Measurements from ENCODE around the gene FANCC. TPM values are rescaled to one million over a fixed set of nuclear protein-coding genes. Genes with fewer than 3 reads are reported as not detected.

FANCC gene
- total RNA-seq, 1 experiment from 2014 or later: 19.4 TPM

DNA sequence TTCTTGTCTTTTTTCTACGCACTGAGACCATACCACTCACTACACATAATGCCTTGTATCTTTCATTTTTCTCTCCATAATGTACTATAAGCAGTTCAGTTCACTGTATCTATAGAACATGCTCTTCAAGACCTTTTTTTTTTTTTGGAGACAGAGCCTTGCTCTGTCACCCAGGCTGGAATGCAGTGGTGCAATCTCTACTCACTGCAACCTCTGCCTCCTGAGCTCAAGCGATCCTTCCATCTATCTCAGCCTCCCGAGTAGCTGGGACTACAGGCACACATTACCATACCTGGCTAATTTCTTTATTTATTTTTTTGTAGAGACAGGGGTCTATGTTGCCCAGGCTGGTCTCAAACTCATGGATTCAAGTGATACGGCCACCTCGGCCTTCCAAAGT, 208.7 kb downstream of the FANCC start:
- POLR2A ChIA-PET: no interaction called here

More for the DNA sequence above, 208.7 kb downstream of the FANCC start:
- no peak for DNase-seq (ENCODE audit: low read depth, low spot score)
- ChIA-PET CTCF (interaction anchor here (1.6 kb wide), 1 partner anchor 18 kb away, joined by 3 read pairs; no protein-coding TSS in a partner anchor), RAD21 (ENCODE audit: low non-redundant PET in 1 of 2, low total read pairs in 2 of 2, uncharacterized antibody in 2 of 2, unreplicated experiment in 2 of 2) (no interaction called here)
- no peak for ATAC-seq
- Histone ChIP-seq H4K20me1 (ENCODE audit: insufficient read depth) (no peaks in the 10 kb centered on the region), H3K27me3 (ENCODE audit: insufficient read depth, low read length) (no peaks in the 10 kb centered on the region), H3K9me2 (ENCODE audit: insufficient read depth) (no peaks in the 10 kb centered on the region), H3K36me3 (ENCODE audit: control insufficient read depth in 1 of 2, insufficient read depth in 2 of 2, low read length in 2 of 2) (no peaks in the 10 kb centered on the region), H3K27ac (ENCODE audit: low read depth, low read length) (no peak overlapping the region), H3K4me3 (replicated peaks in 1 of 2; ENCODE audit: low read depth in 1 of 2, low read length in 2 of 2) (no peak overlapping the region), H3K4me1 (ENCODE audit: control insufficient read depth in 1 of 2, insufficient read depth in 2 of 2, low read length in 2 of 2) (peaks cover 0 to 12% of the 10 kb centered on the region in 2 experiments; a peak in 2 of 4 replicates), H3K9ac (ENCODE audit: low read length) (no peak overlapping the region), H3K79me2 (ENCODE audit: insufficient read depth, low read length) (no peaks in the 10 kb centered on the region), H3K9me3 (ENCODE audit: control insufficient read depth in 1 of 2, insufficient read depth in 1 of 2, low read depth in 1 of 2, low read length in 2 of 2) (no peaks in the 10 kb centered on the region), H2AFZ (ENCODE audit: low read depth, low read length, poor library complexity, severe bottlenecking) (no peak overlapping the region), H3K4me2 (ENCODE audit: low read length) (no peak overlapping the region)
- no TSS peak for BruUV-seq (replicated peaks)
- TF ChIP-seq POLR2A (IDR thresholded peaks at IDR 0.05; ENCODE audit: borderline replicate concordance, extremely low read depth, insufficient read depth, insufficient read length) (no peak), YY1 (IDR thresholded peaks at IDR 0.05; ENCODE audit: extremely low read depth, insufficient replicate concordance, low read depth, low read length) (no peak), RAD21 (IDR thresholded peaks at IDR 0.05; ENCODE audit: low read depth) (no peak), SP1 (IDR thresholded peaks at IDR 0.05; ENCODE audit: low read depth) (no peak), TCF7L2 (IDR thresholded peaks at IDR 0.05; ENCODE audit: borderline replicate concordance, extremely low read depth, insufficient read depth, insufficient read length) (no peak), FOSL1 (IDR thresholded peaks at IDR 0.05; ENCODE audit: low read depth) (no peak), CEBPB (IDR thresholded peaks at IDR 0.05; ENCODE audit: low read depth) (no peak), ZFX (IDR thresholded peaks at IDR 0.05) (no peak), ZBTB33 (IDR thresholded peaks at IDR 0.05; ENCODE audit: extremely low read depth, insufficient replicate concordance, low read length) (no peak), CTCF (IDR thresholded peaks at IDR 0.05 in 2 of 3, conservative IDR thresholded peaks at IDR 0.05 in 1 of 3; ENCODE audit: borderline replicate concordance in 1 of 3, insufficient read depth in 1 of 3, low read depth in 2 of 3, low read length in 2 of 3) (no peak), SIN3A (IDR thresholded peaks at IDR 0.05; ENCODE audit: low read depth) (no peak)
- TF ChIP-seq, protein P1, sequence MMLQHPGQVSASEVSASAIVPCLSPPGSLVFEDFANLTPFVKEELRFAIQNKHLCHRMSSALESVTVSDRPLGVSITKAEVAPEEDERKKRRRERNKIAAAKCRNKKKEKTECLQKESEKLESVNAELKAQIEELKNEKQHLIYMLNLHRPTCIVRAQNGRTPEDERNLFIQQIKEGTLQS (IDR thresholded peaks at IDR 0.05): no peak
- intact Hi-C loops (cut with micrococcal nuclease): no loop called here
